ENCODE measurements around the gene TSPEAR.
"Not testable (repeated sequence)": the region's sequence is repeated elsewhere in the genome, so short reads cannot be mapped to it uniquely, and the experiment has no call there.

TSPEAR gene

GRCh38 chr21:44702111-44702972, 9.0 kb downstream of the TSPEAR start:
- DNase-seq (ENCODE audit: low read depth) = no peak

GRCh38 chr21:44701541-44701940, 9.8 kb downstream of the TSPEAR start:
- no peak for DNase-seq (ENCODE audit: low read depth)

GRCh38 chr21:44701023-44701400, 10.4 kb downstream of the TSPEAR start:
- DNase-seq (ENCODE audit: low read depth) = no peak

GRCh38 chr21:44700101-44701022, 11.0 kb downstream of the TSPEAR start:
- no peak for DNase-seq (ENCODE audit: low read depth)

GRCh38 chr21:44699502-44700001, 11.8 kb downstream of the TSPEAR start:
- DNase-seq (ENCODE audit: low read depth) = no peak

- no peak for DNase-seq (ENCODE audit: low read depth)
These were observed 13.3 kb downstream of the TSPEAR start for GRCh38 chr21:44697811-44698734.

GRCh38 chr21:44697172-44697810, 14.1 kb downstream of the TSPEAR start, which contains the start of gene KRTAP10-12:
KRTAP10-12 (plus strand) TSS chr21:44697172; CDS start chr21:44697202, 30 bp downstream.
- DNase-seq (ENCODE audit: low read depth) = not testable (repeated sequence)

- no peak for DNase-seq (ENCODE audit: low read depth)
These were observed 14.8 kb downstream of the TSPEAR start for GRCh38 chr21:44696572-44696971.

- DNase-seq (ENCODE audit: low read depth) = no peak
These were observed 15.7 kb downstream of the TSPEAR start for GRCh38 chr21:44695641-44696040.

- no peak for DNase-seq (ENCODE audit: low read depth)
These were observed 16.2 kb downstream of the TSPEAR start for GRCh38 chr21:44695184-44695583.

GRCh38 chr21:44694776-44695175, 16.6 kb downstream of the TSPEAR start:
- DNase-seq (ENCODE audit: low read depth) = no peak

- no peak for DNase-seq (ENCODE audit: low read depth)
These were observed 18.4 kb downstream of the TSPEAR start for GRCh38 chr21:44692798-44693512.

- no peak for DNase-seq (ENCODE audit: low read depth)
These were observed 19.7 kb downstream of the TSPEAR start for GRCh38 chr21:44691686-44692085.

- DNase-seq (ENCODE audit: low read depth) = not testable (repeated sequence)
These were observed 21.6 kb downstream of the TSPEAR start for GRCh38 chr21:44689740-44690139.

- no peak for DNase-seq (ENCODE audit: low read depth)
These were observed 23.7 kb downstream of the TSPEAR start for GRCh38 chr21:44687671-44688070.

GRCh38 chr21:44686843-44687561, 24.4 kb downstream of the TSPEAR start:
- DNase-seq (ENCODE audit: low read depth) = no peak

GRCh38 chr21:44686000-44686781, 25.2 kb downstream of the TSPEAR start:
- DNase-seq (ENCODE audit: low read depth) = no peak

GRCh38 chr21:44685050-44685449, 26.3 kb downstream of the TSPEAR start:
- not testable (repeated sequence) for DNase-seq (ENCODE audit: low read depth)

GRCh38 chr21:44684483-44684882, 26.9 kb downstream of the TSPEAR start:
- DNase-seq (ENCODE audit: low read depth) = no peak

Measured in amniotic epithelial cell (primary cell).